ENCODE measurements around the gene DUSP3.

The DUSP3 gene

DNA sequence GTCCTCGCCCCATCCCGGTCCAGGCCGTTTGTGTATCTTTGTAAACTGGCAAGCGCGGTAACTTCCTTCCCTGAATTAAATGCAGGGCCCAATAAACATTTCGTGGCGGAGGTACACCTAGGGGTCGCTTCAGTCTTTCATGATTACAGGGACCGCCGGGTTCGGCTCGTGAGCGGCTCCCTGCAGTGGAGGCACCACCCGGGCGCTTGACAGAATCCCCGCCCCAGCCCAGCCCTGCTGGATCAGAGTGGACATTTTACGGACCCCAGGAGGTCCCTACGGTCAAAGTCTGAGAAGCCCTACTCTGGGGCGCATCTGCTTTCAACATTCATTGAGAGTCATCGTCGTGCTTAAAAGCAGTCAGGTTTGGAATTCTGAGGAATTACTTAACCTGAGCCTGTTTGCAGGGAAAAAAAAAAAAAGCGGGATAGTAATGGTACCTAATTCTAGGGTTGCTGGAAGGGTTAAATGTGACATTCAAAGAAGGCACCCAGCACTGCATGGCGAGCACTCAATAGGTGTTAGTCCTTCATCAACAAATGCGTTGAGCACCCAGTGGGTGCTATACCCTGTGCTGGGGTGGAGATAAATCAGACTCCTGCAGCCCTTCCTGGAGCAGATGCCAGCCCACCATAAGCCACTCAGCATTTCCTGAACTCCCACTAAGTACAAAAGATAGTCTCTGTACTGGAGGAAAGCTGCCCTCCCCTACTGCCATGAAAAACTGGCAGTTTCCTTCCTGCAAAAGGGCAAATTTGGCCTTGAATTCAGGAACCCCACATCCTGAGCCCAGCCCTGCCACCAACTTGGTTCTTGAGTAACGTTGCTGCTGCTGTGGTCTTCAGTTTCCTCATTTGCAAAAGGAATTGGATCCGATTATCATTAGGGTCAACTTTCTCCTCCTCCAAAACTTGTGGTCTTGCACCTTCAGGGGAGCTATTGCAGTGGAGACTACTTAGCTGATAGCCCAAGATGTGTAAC lies 658 bp upstream of the DUSP3 start:
- H3K9ac ChIP-seq (ENCODE audit: low read depth, low read length), result peak overlapping the region; percentile 99
- H3K9me3 ChIP-seq (replicated peaks; ENCODE audit: low read length), result no peaks in the 10 kb centered on the region
- peak overlapping the region; percentile 96 for H3K4me3 ChIP-seq (ENCODE audit: low read length)
- H3K36me3 ChIP-seq (ENCODE audit: insufficient read depth, low read length), result peaks cover 21% of the 10 kb centered on the region
- no peaks in the 10 kb centered on the region for H3K27me3 ChIP-seq (ENCODE audit: control insufficient read depth, insufficient read depth, low read length)
- H3K4me2 ChIP-seq (ENCODE audit: low read length), result peak overlapping the region; percentile 97
- H3K4me1 ChIP-seq (ENCODE audit: control insufficient read depth, insufficient read depth, low read length), result peaks cover 35% of the 10 kb centered on the region

DNA sequence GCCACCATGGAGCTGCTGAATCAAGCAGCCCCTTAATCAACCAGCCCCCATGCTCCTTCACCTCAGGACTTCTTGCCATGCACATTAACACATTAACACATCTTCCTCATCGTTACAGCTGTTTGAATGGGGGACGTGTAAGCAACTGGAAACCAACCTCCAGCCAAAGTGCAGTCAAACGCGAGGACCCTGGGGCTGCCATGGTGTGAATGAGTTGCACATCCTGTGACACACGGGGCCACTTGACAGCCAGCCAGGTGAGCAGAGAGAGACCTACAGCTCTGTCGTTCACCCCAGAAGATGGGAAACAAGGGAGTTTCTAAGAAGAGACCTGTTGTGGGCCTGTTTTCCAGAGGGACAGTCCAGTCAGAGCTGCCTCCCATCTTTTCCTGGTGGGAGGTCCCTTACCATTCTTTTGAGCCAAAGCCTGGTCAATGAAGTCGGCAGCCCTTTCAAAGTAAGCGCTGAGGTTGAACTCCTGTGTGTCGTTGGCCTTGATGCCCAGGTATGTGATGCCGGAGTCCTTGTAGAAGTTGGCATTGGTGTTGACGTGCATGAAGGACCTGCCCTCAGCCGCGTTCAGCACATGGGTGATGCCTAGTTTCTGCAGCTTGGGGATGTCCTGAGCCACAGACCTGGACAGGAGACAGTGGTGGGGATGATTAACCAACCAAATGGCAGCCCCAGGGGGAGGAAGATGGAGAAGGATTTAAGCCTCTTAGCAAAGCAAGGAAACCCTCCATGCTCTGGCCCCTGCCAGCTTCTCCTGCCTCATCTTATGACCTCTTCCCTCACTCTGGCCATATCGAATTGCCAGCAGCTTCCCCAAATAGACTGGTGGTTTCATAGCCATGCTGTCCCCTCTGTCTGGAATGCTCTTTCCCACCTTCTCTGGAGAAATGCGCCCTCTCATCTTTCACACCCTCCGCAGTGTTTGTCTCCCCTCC lies 4.2 kb downstream of the DUSP3 start:
- H3K9ac ChIP-seq (ENCODE audit: low read depth, low read length), result no peak overlapping the region
- no peak overlapping the region for H3K4me2 ChIP-seq (ENCODE audit: low read length)
- H3K4me3 ChIP-seq (ENCODE audit: low read length), result no peak overlapping the region
- no peaks in the 10 kb centered on the region for H3K9me3 ChIP-seq (replicated peaks; ENCODE audit: low read length)
- H3K4me1 ChIP-seq (ENCODE audit: control insufficient read depth, insufficient read depth, low read length), result peaks cover 14% of the 10 kb centered on the region
- peaks cover 55% of the 10 kb centered on the region for H3K36me3 ChIP-seq (ENCODE audit: insufficient read depth, low read length)
- H3K27me3 ChIP-seq (ENCODE audit: control insufficient read depth, insufficient read depth, low read length), result no peaks in the 10 kb centered on the region

- peaks cover 68% of the 10 kb centered on the region for H3K36me3 ChIP-seq (ENCODE audit: insufficient read depth, low read length)
- peaks cover 8% of the 10 kb centered on the region for H3K4me1 ChIP-seq (ENCODE audit: control insufficient read depth, insufficient read depth, low read length)
Measured at GRCh38 chr17:43772877-43773648, 5.7 kb downstream of the DUSP3 start.

DNA sequence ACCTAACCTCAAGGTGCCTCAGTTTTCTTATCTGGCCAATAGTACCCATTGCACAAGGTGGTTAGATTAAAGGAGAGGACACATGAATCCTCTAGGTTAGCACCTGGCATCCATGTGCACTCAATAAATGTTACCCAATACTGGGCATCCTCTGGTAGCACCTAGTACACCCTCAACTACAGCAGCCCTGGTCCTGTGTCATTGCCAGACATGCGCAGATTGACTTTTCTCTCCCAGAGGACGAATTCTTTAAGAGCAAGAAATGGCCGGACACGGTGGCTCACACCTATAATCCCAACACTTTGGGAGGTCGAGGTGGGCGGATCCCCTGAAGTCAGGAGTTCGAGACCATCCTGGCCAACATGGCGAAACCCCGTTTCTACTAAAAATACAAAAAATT lies 7.3 kb downstream of the DUSP3 start:
- Histone ChIP-seq H3K9ac (ENCODE audit: low read depth, low read length) (no peak overlapping the region), H3K9me3 (replicated peaks; ENCODE audit: low read length) (no peaks in the 10 kb centered on the region), H3K4me1 (ENCODE audit: control insufficient read depth, insufficient read depth, low read length) (no peaks in the 10 kb centered on the region), H3K36me3 (ENCODE audit: insufficient read depth, low read length) (peaks cover 63% of the 10 kb centered on the region), H3K27me3 (ENCODE audit: control insufficient read depth, insufficient read depth, low read length) (no peaks in the 10 kb centered on the region), H3K4me2 (ENCODE audit: low read length) (no peak overlapping the region), H3K4me3 (ENCODE audit: low read length) (no peak overlapping the region)

More at GRCh38 chr17:43772877-43773648, 5.7 kb downstream of the DUSP3 start:
- Histone ChIP-seq H3K9ac (ENCODE audit: low read depth, low read length) (no peak overlapping the region), H3K4me2 (ENCODE audit: low read length) (no peak overlapping the region), H3K9me3 (replicated peaks; ENCODE audit: low read length) (no peaks in the 10 kb centered on the region), H3K4me3 (ENCODE audit: low read length) (no peak overlapping the region), H3K27me3 (ENCODE audit: control insufficient read depth, insufficient read depth, low read length) (no peaks in the 10 kb centered on the region)

DNA sequence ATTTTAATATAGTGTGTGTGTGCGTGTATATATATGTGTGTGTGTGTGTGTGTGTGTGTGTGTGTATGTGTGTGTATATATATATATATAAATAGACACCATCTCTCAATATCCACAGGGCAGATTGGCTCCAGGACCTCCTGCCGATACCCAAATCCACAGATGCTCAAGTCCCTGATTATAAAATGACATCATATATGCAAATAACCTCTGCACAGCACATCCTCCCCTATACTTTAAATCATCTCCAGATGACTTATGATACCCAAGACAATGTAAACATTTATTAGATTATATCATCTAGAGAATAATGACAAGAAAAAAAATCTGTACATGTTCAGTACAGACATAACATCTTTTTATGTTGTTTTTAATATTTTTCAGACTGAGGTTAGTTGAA lies 7.8 kb downstream of the DUSP3 start:
- H3K4me2 ChIP-seq (ENCODE audit: low read length), result no peak overlapping the region
- no peaks in the 10 kb centered on the region for H3K4me1 ChIP-seq (ENCODE audit: control insufficient read depth, insufficient read depth, low read length)
- no peaks in the 10 kb centered on the region for H3K9me3 ChIP-seq (replicated peaks; ENCODE audit: low read length)
- H3K4me3 ChIP-seq (ENCODE audit: low read length), result no peak overlapping the region
- H3K36me3 ChIP-seq (ENCODE audit: insufficient read depth, low read length), result peaks cover 58% of the 10 kb centered on the region
- H3K9ac ChIP-seq (ENCODE audit: low read depth, low read length), result no peak overlapping the region
- H3K27me3 ChIP-seq (ENCODE audit: control insufficient read depth, insufficient read depth, low read length), result no peaks in the 10 kb centered on the region

- Histone ChIP-seq H3K4me2 (ENCODE audit: low read length) (no peak overlapping the region), H3K4me1 (ENCODE audit: control insufficient read depth, insufficient read depth, low read length) (no peaks in the 10 kb centered on the region), H3K9me3 (replicated peaks; ENCODE audit: low read length) (no peaks in the 10 kb centered on the region), H3K9ac (ENCODE audit: low read depth, low read length) (no peak overlapping the region), H3K4me3 (ENCODE audit: low read length) (no peak overlapping the region), H3K27me3 (ENCODE audit: control insufficient read depth, insufficient read depth, low read length) (no peaks in the 10 kb centered on the region), H3K36me3 (ENCODE audit: insufficient read depth, low read length) (peaks cover 52% of the 10 kb centered on the region)
Measured at GRCh38 chr17:43769859-43770258, 8.9 kb downstream of the DUSP3 start.

DNA sequence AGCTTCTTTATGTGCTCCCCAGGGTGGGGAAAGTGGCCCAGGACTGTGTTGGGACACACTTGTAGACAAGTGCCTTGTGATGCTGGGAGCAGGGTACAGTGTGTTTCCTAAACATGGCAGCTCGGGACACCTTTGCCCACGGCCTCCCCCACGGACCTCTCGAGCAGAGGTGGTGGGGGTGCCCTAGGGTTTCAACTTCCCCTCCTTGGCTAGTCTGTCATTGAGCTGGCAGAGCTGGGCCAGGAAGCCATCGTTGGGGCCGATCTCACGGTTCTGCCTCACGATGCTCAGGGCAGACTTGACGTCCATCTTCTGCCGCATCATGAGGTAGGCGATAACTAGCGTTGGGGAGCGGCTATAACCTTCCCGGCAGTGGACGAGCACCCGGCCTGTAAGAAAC lies 9.4 kb downstream of the DUSP3 start:
- Histone ChIP-seq H3K9me3 (replicated peaks; ENCODE audit: low read length) (no peaks in the 10 kb centered on the region), H3K4me1 (ENCODE audit: control insufficient read depth, insufficient read depth, low read length) (no peaks in the 10 kb centered on the region), H3K36me3 (ENCODE audit: insufficient read depth, low read length) (peaks cover 48% of the 10 kb centered on the region), H3K9ac (ENCODE audit: low read depth, low read length) (no peak overlapping the region), H3K4me3 (ENCODE audit: low read length) (no peak overlapping the region), H3K27me3 (ENCODE audit: control insufficient read depth, insufficient read depth, low read length) (no peaks in the 10 kb centered on the region), H3K4me2 (ENCODE audit: low read length) (no peak overlapping the region)

DNA sequence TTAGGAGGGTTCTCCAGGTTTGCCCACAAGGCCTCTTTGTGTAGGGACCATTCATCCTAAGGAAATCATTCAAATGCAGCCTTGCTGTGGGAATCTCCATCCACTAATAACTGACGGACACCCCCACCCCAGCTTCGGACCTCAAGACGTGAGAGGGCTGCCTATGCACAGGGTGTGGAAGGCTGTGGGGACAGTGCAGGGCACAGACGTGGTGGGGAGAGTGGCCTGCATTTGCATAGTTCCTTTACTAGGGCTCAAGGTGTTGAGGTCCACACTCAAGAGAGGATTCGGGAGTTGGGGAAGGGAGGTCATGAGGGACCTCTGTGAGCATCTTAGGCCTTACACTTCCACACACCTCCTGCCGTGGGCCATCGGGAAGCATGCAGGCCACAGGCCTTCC lies 9.8 kb downstream of the DUSP3 start:
- no peak overlapping the region for H3K9ac ChIP-seq (ENCODE audit: low read depth, low read length)
- no peaks in the 10 kb centered on the region for H3K4me1 ChIP-seq (ENCODE audit: control insufficient read depth, insufficient read depth, low read length)
- no peak overlapping the region for H3K4me3 ChIP-seq (ENCODE audit: low read length)
- peaks cover 43% of the 10 kb centered on the region for H3K36me3 ChIP-seq (ENCODE audit: insufficient read depth, low read length)
- H3K27me3 ChIP-seq (ENCODE audit: control insufficient read depth, insufficient read depth, low read length), result no peaks in the 10 kb centered on the region
- no peaks in the 10 kb centered on the region for H3K9me3 ChIP-seq (replicated peaks; ENCODE audit: low read length)
- H3K4me2 ChIP-seq (ENCODE audit: low read length), result no peak overlapping the region

DNA sequence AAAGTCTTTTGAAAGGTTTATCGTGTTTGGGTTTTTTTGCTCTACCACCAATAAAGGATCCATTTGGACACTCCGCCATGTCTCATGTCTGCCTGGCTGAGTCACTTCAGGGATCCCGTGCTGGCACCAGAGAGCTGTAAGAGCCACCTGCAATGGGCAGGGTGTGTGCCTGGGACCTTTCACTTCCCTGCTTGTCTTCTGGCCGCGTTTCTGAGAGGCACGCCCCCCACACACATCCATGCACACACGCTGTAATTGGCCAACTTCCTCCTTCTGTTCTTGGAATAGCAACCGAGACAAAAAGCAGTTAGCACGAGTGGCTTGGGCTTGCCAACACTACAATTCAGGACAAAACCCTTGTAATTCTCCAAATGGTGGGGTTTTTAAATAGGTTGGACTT lies 10.4 kb downstream of the DUSP3 start:
- Histone ChIP-seq H3K4me1 (ENCODE audit: control insufficient read depth, insufficient read depth, low read length) (no peaks in the 10 kb centered on the region), H3K4me2 (ENCODE audit: low read length) (no peak overlapping the region), H3K9ac (ENCODE audit: low read depth, low read length) (no peak overlapping the region), H3K9me3 (replicated peaks; ENCODE audit: low read length) (no peaks in the 10 kb centered on the region), H3K27me3 (ENCODE audit: control insufficient read depth, insufficient read depth, low read length) (no peaks in the 10 kb centered on the region), H3K4me3 (ENCODE audit: low read length) (no peak overlapping the region), H3K36me3 (ENCODE audit: insufficient read depth, low read length) (peaks cover 41% of the 10 kb centered on the region)

DNA sequence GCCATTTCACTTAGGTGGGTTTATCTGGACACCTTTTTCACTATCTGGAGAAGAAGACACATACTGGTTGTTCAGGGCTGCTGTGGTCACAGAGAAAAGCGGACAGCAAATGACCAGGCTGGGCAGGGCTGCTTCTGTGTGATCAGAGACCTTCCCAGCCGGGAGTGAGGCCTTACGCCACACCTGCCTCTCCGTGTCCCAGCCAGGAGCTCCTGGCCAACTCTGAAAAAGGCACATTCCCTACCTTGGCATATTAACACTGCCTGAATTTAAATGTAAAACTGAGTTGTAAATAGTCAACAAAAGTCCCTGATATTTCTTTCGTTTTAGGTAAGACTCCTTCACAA lies 11.1 kb downstream of the DUSP3 start:
- no peaks in the 10 kb centered on the region for H3K4me1 ChIP-seq (ENCODE audit: control insufficient read depth, insufficient read depth, low read length)
- no peaks in the 10 kb centered on the region for H3K9me3 ChIP-seq (replicated peaks; ENCODE audit: low read length)
- no peak overlapping the region for H3K4me2 ChIP-seq (ENCODE audit: low read length)
- no peaks in the 10 kb centered on the region for H3K27me3 ChIP-seq (ENCODE audit: control insufficient read depth, insufficient read depth, low read length)
- no peak overlapping the region for H3K4me3 ChIP-seq (ENCODE audit: low read length)
- no peak overlapping the region for H3K9ac ChIP-seq (ENCODE audit: low read depth, low read length)
- H3K36me3 ChIP-seq (ENCODE audit: insufficient read depth, low read length), result peaks cover 34% of the 10 kb centered on the region

Measured in skeletal muscle satellite cell (primary cell).